ENCODE results near the gene ASCL5. TPM values are rescaled to one million over a fixed set of nuclear protein-coding genes. Genes with fewer than 3 reads are reported as not detected.

The ASCL5 gene, protein sequence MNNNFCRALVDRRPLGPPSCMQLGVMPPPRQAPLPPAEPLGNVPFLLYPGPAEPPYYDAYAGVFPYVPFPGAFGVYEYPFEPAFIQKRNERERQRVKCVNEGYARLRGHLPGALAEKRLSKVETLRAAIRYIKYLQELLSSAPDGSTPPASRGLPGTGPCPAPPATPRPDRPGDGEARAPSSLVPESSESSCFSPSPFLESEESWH
- 0.05 TPM for polyA plus RNA-seq (2013)

- WGBS (ENCODE audit: insufficient coverage): 91% methylated on average over 21 of the region's 24 CpGs
- no peak within 1 kb of the TSS for H3K4me3 ChIP-seq (ENCODE audit: control insufficient read depth in 1 of 7, extremely low read depth in 1 of 7, insufficient read depth in 4 of 7, low read depth in 2 of 7, low read length in 6 of 7)
- ChIA-PET CTCF (interaction anchor here (0.7 to 3.4 kb wide), 3 partner anchors 8 to 196 kb away, joined by 3 to 14 read pairs (median 5); no protein-coding TSS in a partner anchor), POLR2A (no interaction called here)
- no peaks in the 10 kb centered on the region for H3K9me3 ChIP-seq (ENCODE audit: control extremely low read depth in 1 of 5, control insufficient read depth in 4 of 5, insufficient read depth in 2 of 5, low read depth in 1 of 5, low read length in 4 of 5)
- no peaks in the 10 kb centered on the region for H3K4me1 ChIP-seq (ENCODE audit: control extremely low read depth in 1 of 4, control insufficient read depth in 4 of 4, insufficient read depth in 4 of 4, low read length in 3 of 4)
- no peak for DNase-seq
- no peak within 1 kb of the TSS for H3K27ac ChIP-seq (ENCODE audit: insufficient read depth in 1 of 2, low read depth in 1 of 2, low read length in 2 of 2, poor library complexity in 1 of 2, severe bottlenecking in 2 of 2)
- no peaks in the 10 kb centered on the region for H3K36me3 ChIP-seq (ENCODE audit: control insufficient read depth in 4 of 4, insufficient read depth in 4 of 4, low read length in 3 of 4)
- peaks cover 0 to 6% (median 0%) of the 10 kb centered on the region in 5 experiments for H3K27me3 ChIP-seq (replicated peaks in 2 of 5; ENCODE audit: control insufficient read depth in 4 of 5, insufficient read depth in 5 of 5, low read length in 4 of 5)
Observed at GRCh38 chr1:201126832-201127754, at the start of gene ASCL5. TSS of gene ASCL5 (minus strand) at chr1:201127184. CDS start at chr1:201115372, 11,812 bp downstream.

GRCh38 chr1:201175820-201176500, 49.0 kb upstream of the ASCL5 start:
- ChIA-PET CTCF (interaction anchor here (1.1 to 2.0 kb wide), 3 partner anchors 11 to 29 kb away, joined by 3 to 6 read pairs (median 5); no protein-coding TSS in a partner anchor), POLR2A (no interaction called here)
- H3K4me1 ChIP-seq (ENCODE audit: control extremely low read depth in 1 of 4, control insufficient read depth in 4 of 4, insufficient read depth in 4 of 4, low read length in 3 of 4): peaks cover 0 to 9% (median 7%) of the 10 kb centered on the region in 4 experiments
- 94% methylated on average over 2 of the region's 7 CpGs for WGBS (ENCODE audit: insufficient coverage)
- peaks cover 0 to 15% (median 0%) of the 10 kb centered on the region in 5 experiments for H3K27me3 ChIP-seq (replicated peaks in 2 of 5; ENCODE audit: control insufficient read depth in 4 of 5, insufficient read depth in 5 of 5, low read length in 4 of 5)
- no peaks in the 10 kb centered on the region for H3K36me3 ChIP-seq (ENCODE audit: control insufficient read depth in 4 of 4, insufficient read depth in 4 of 4, low read length in 3 of 4)
- no peak overlapping the region for H3K4me3 ChIP-seq (ENCODE audit: control insufficient read depth in 1 of 7, extremely low read depth in 1 of 7, insufficient read depth in 4 of 7, low read depth in 2 of 7, low read length in 6 of 7)
- H3K9me3 ChIP-seq (ENCODE audit: control extremely low read depth in 1 of 5, control insufficient read depth in 4 of 5, insufficient read depth in 2 of 5, low read depth in 1 of 5, low read length in 4 of 5): peaks cover 0 to 9% (median 3%) of the 10 kb centered on the region in 5 experiments
- H3K27ac ChIP-seq (ENCODE audit: insufficient read depth in 1 of 2, low read depth in 1 of 2, low read length in 2 of 2, poor library complexity in 1 of 2, severe bottlenecking in 2 of 2): no peak overlapping the region
- no peak for DNase-seq

GRCh38 chr1:201173736-201174135, 46.8 kb upstream of the ASCL5 start:
- Histone ChIP-seq H3K27me3 (replicated peaks in 2 of 5; ENCODE audit: control insufficient read depth in 4 of 5, insufficient read depth in 5 of 5, low read length in 4 of 5) (peaks cover 0 to 24% (median 0%) of the 10 kb centered on the region in 5 experiments), H3K9me3 (ENCODE audit: control extremely low read depth in 1 of 5, control insufficient read depth in 4 of 5, insufficient read depth in 2 of 5, low read depth in 1 of 5, low read length in 4 of 5) (peaks cover 0 to 5% (median 0%) of the 10 kb centered on the region in 5 experiments), H3K4me1 (ENCODE audit: control extremely low read depth in 1 of 4, control insufficient read depth in 4 of 4, insufficient read depth in 4 of 4, low read length in 3 of 4) (peaks cover 0 to 13% (median 8%) of the 10 kb centered on the region in 4 experiments), H3K4me3 (ENCODE audit: control insufficient read depth in 1 of 7, extremely low read depth in 1 of 7, insufficient read depth in 4 of 7, low read depth in 2 of 7, low read length in 6 of 7) (no peak overlapping the region), H3K36me3 (ENCODE audit: control insufficient read depth in 4 of 4, insufficient read depth in 4 of 4, low read length in 3 of 4) (no peaks in the 10 kb centered on the region), H3K27ac (ENCODE audit: insufficient read depth in 1 of 2, low read depth in 1 of 2, low read length in 2 of 2, poor library complexity in 1 of 2, severe bottlenecking in 2 of 2) (no peak overlapping the region)
- ChIA-PET CTCF (interaction anchor here (0.6 to 1.2 kb wide), 2 partner anchors 15 to 20 kb away, joined by 3 read pairs; no protein-coding TSS in a partner anchor), POLR2A (no interaction called here)
- no peak for DNase-seq
- 60% methylated on average over 1 of the region's 1 CpG for WGBS (ENCODE audit: insufficient coverage)

DNA sequence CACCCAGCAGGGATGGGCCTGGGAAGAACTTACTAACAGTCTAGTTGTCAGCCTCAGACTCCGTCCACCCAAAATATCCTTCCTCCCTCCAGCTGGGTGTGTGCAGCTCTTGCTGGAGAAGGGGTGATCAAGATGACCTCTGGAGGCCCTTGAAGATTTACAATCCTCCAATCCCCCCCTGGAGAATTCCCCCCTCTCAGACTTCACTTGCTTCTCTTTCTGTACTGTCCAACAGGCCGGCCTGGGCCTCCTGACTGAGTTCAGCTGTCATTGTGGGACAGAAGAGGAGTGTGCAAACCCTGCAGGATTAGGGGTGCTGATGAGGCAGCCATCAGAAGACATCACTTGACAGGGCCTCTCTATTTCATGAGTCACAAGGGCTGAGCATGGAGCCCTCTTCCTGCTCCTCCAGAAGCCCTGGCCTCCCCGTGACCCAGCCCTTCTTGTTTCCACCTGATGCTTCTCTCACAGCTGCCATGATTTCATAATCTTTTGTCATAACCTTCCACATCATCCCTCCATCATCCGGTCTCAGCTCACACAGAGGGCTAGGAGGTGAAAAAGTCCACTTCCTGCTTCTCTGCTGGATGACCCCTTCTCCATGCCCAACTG, 46.1 kb upstream of the ASCL5 start:
- H3K4me1 ChIP-seq (ENCODE audit: control extremely low read depth in 1 of 4, control insufficient read depth in 4 of 4, insufficient read depth in 4 of 4, low read length in 3 of 4): peaks cover 0 to 13% (median 8%) of the 10 kb centered on the region in 4 experiments
- H3K27me3 ChIP-seq (replicated peaks in 2 of 5; ENCODE audit: control insufficient read depth in 4 of 5, insufficient read depth in 5 of 5, low read length in 4 of 5): peaks cover 0 to 24% (median 0%) of the 10 kb centered on the region in 5 experiments
- H3K9me3 ChIP-seq (ENCODE audit: control extremely low read depth in 1 of 5, control insufficient read depth in 4 of 5, insufficient read depth in 2 of 5, low read depth in 1 of 5, low read length in 4 of 5): peaks cover 0 to 3% (median 0%) of the 10 kb centered on the region in 5 experiments
- CTCF ChIA-PET: interaction anchor here (1.2 kb wide), 1 partner anchor 19 kb away, joined by 3 read pairs; no protein-coding TSS in a partner anchor
- no peak for DNase-seq
- POLR2A ChIA-PET: no interaction called here
- WGBS (ENCODE audit: insufficient coverage): 89% methylated on average over 3 of the region's 4 CpGs
- H3K27ac ChIP-seq (ENCODE audit: insufficient read depth in 1 of 2, low read depth in 1 of 2, low read length in 2 of 2, poor library complexity in 1 of 2, severe bottlenecking in 2 of 2): no peak overlapping the region
- no peak overlapping the region for H3K4me3 ChIP-seq (ENCODE audit: control insufficient read depth in 1 of 7, extremely low read depth in 1 of 7, insufficient read depth in 4 of 7, low read depth in 2 of 7, low read length in 6 of 7)
- H3K36me3 ChIP-seq (ENCODE audit: control insufficient read depth in 4 of 4, insufficient read depth in 4 of 4, low read length in 3 of 4): no peaks in the 10 kb centered on the region

DNA sequence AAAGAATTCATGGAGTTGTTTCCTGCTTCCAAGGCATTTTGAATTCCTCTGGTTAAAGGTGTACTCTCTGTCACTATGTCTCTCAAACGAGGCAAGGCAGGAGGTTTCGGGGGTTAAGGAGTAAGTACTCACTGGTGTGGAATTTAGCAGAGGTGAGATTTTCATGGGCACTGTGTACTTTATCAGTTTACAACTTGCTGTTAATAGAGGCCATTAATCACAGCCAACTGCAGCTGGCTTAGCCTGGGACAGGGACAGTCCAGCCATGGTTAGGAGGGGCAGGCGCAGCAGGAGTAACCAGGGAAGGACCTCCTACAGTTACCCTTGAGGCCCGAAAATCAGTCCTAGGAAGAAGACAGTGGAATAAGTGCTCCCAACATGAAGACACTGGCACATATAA, 45.3 kb upstream of the ASCL5 start:
- Histone ChIP-seq H3K27me3 (replicated peaks in 2 of 5; ENCODE audit: control insufficient read depth in 4 of 5, insufficient read depth in 5 of 5, low read length in 4 of 5) (peaks cover 0 to 24% (median 0%) of the 10 kb centered on the region in 5 experiments), H3K4me1 (ENCODE audit: control extremely low read depth in 1 of 4, control insufficient read depth in 4 of 4, insufficient read depth in 4 of 4, low read length in 3 of 4) (peaks cover 0 to 13% (median 8%) of the 10 kb centered on the region in 4 experiments), H3K27ac (ENCODE audit: insufficient read depth in 1 of 2, low read depth in 1 of 2, low read length in 2 of 2, poor library complexity in 1 of 2, severe bottlenecking in 2 of 2) (no peak overlapping the region), H3K4me3 (ENCODE audit: control insufficient read depth in 1 of 7, extremely low read depth in 1 of 7, insufficient read depth in 4 of 7, low read depth in 2 of 7, low read length in 6 of 7) (no peak overlapping the region), H3K36me3 (ENCODE audit: control insufficient read depth in 4 of 4, insufficient read depth in 4 of 4, low read length in 3 of 4) (no peaks in the 10 kb centered on the region), H3K9me3 (ENCODE audit: control extremely low read depth in 1 of 5, control insufficient read depth in 4 of 5, insufficient read depth in 2 of 5, low read depth in 1 of 5, low read length in 4 of 5) (peaks cover 0 to 3% (median 0%) of the 10 kb centered on the region in 5 experiments)
- ChIA-PET POLR2A (no interaction called here), CTCF (interaction anchor here (0.7 to 6.9 kb wide), 5 partner anchors 13 to 87 kb away, joined by 3 to 89 read pairs (median 3); partner anchors contain the start of gene TMEM9)
- DNase-seq: no peak
- WGBS (ENCODE audit: insufficient coverage): 95% methylated on average over 2 of the region's 4 CpGs

Measured in common myeloid progenitor, CD34-positive (primary cell).